Upper lobe of left lung (tissue), 4 donors: ENCODE data around the gene ITIH5.

Experiments used
- CTCF ChIP-seq, 6 experiments: fragments of 450-650 bp in 4 of 6; fragments of 200-600 bp in 2 of 6; sonication (generic) in 2 of 6; IDR thresholded peaks; one replicate each; pipeline ENCODE4 v1.5.1; 2016 to 2019; ENCODE audit warnings: antibody characterized with exemption in 6 of 6
- EP300 ChIP-seq, 4 donors: sonication (generic); formaldehyde crosslinking; IDR thresholded peaks; one replicate each; pipeline ENCODE4 v1.5.1; 2017; ENCODE audit warnings: antibody characterized with exemption in 4 of 4, control low read depth in 2 of 4
- POLR2A ChIP-seq, 4 donors: fragments of 450-650 bp; IDR thresholded peaks; one replicate each; pipeline ENCODE4 v1.5.1; 2016 to 2017; ENCODE audit warnings: antibody characterized with exemption in 4 of 4, mild to moderate bottlenecking in 2 of 4
- POLR2AphosphoS5 ChIP-seq, 2 donors: sonication (generic); formaldehyde crosslinking; IDR thresholded peaks; one replicate each; pipeline ENCODE4 v1.5.1; 2017; ENCODE audit warnings: antibody characterized with exemption in 2 of 2

GRCh38 chr10:7626283-7626682 is 40.5 kb downstream of the ITIH5 start:
- no peak for TF ChIP-seq POLR2A (IDR thresholded peaks at IDR 0.05)
- no peak for TF ChIP-seq CTCF (IDR thresholded peaks at IDR 0.05)
- TF ChIP-seq POLR2AphosphoS5 (IDR thresholded peaks at IDR 0.05): no peak
- TF ChIP-seq EP300 (IDR thresholded peaks at IDR 0.05): no peak
